Measurements from ENCODE around the gene BLOC1S3.

BLOC1S3 gene

DNA sequence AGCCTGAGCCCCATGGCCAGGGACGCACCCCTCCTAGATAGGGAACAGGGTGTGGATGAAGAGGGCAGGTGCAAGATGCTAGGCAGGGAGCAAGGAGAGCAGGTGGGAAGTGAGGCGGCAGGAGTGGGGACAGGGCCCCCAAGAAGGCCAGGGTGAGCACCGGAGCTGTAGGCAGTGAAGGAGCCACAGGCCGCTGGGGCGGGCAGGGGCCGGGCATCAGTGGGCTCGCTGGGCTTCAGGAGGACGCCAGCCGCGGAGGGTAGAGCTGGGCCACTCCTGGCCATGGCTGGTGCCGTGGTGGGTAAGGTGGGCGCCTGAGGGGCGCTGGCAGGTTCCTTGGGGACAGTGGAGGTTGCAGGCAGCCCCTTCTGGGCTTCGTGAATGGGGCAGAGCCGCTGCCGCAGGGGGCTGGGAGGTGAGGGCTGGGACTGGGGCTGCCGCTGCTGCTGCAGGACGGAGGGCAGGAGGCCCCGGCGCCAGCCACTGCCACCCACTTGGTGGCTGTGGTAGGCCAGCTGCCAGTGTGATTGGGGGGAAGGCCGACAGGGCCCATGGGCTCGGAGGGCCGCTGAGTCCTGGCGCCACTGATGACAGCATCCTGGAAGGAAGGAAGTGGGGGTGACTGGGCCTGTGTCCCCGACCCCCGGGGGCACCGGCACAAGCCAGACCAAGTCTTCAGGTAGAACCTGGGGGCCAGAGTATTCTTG is 19.9 kb upstream of the BLOC1S3 start:
- DNase-seq (ENCODE audit: low read depth): no peak
- H3K4me3 ChIP-seq (ENCODE audit: low read depth, low read length): no peak overlapping the region

DNA sequence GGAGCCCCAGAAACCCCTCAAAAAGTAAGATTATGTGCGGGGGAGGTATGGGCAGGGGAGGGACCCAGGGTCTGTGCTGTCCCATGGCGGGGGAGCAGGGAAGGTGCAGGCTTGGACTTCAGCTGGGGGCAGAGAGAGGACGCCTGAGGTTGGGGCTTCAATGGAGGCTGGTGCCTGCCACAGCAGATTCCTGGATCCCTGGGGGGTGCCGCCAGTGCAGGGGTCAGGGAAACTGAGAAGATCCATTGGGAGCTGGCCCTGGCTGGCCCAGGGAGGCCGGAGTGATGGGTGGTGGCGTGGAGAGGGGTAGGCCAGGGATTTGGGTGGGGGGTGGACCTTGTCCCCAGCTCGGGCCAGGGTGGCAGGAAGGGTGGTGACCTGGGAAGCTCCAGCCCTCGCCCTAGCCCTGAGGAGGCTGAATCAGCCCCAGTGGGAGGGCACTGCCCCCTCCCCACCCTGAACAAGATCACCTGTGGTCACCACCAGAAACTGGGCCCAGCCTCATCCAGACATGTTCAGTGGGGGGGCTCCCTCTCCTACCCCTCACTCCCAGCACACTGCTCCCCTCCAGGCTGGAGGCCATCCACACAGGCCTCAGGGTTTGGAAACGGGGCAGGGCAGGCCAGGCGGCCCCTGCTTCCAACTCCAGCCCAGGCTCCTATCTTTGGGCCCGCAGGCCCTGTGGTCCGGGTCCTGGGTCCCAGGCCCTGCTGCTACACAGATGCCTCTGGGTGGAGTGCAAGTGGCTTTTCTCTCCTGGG is 19.2 kb upstream of the BLOC1S3 start:
- TF ChIP-seq, protein P1, sequence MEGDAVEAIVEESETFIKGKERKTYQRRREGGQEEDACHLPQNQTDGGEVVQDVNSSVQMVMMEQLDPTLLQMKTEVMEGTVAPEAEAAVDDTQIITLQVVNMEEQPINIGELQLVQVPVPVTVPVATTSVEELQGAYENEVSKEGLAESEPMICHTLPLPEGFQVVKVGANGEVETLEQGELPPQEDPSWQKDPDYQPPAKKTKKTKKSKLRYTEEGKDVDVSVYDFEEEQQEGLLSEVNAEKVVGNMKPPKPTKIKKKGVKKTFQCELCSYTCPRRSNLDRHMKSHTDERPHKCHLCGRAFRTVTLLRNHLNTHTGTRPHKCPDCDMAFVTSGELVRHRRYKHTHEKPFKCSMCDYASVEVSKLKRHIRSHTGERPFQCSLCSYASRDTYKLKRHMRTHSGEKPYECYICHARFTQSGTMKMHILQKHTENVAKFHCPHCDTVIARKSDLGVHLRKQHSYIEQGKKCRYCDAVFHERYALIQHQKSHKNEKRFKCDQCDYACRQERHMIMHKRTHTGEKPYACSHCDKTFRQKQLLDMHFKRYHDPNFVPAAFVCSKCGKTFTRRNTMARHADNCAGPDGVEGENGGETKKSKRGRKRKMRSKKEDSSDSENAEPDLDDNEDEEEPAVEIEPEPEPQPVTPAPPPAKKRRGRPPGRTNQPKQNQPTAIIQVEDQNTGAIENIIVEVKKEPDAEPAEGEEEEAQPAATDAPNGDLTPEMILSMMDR (conservative IDR thresholded peaks at IDR 0.05; ENCODE audit: low read depth, low read length): no peak
- H3K4me3 ChIP-seq (ENCODE audit: low read depth, low read length): no peak overlapping the region
- no peak for DNase-seq (ENCODE audit: low read depth)

More for the DNA sequence above, 19.9 kb upstream of the BLOC1S3 start:
- TF ChIP-seq, protein P1 (conservative IDR thresholded peaks at IDR 0.05; ENCODE audit: low read depth, low read length): no peak

DNA sequence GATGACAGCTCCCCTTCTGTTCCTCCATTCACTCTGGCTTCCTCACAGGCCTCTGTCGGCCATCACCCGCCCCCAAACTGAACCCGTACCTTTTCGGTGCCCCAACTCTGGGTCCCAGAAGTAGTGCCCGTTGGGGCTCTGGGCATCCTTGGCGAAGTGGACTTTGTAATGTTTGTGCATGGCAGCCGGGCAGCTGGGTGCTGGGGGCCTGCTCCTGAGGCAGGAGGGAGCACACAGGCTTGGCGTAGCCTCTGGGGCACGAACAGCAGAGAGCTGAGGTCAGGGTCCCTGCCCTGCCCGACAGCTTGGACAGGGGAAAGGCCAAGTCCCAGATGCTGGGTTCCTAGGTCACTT is 18.6 kb upstream of the BLOC1S3 start:
- no peak overlapping the region for H3K4me3 ChIP-seq (ENCODE audit: low read depth, low read length)
- TF ChIP-seq, protein P1 (conservative IDR thresholded peaks at IDR 0.05; ENCODE audit: low read depth, low read length): no peak
- DNase-seq (ENCODE audit: low read depth): no peak

DNA sequence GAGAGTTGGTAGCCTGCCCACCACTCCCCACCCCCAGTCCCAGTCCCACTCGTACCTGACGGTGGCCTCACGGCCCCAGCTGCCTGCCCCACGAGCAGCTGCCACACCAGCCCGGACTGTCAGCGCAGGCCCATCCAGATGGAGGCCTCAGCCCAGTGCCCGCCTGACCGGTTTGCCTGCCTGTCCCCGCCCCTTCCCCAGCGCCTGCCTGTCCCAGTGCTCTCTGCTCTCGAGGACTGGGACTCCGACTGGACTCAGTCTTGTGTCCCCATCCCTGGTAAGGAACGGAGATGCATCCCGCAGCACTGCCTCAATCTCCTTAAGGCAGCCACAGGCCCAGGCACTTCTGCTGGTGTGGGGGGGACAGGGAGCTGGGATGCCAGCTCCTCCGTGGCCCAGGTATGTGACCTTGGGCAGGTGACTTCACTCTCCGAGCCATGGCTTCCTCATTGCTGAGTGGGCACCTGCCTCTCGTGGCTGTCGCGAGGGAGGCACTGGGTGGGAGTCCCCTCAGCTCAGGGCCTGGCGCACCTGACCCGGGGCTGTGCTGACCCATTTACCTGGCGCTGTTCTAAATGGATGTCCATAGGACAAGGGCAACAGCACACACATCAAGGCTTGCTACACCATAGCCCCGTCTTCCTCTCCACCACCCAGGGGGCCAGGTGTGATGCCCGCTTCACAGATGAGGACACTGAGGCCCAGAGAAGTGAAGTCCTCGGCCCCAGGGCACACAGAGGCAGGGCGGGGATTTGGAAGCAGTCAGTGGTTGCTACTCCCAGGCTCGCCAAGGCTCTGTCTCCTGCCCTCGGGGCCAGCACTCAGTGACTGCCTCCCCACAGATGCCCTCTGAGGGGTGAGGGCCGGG is 17.5 kb upstream of the BLOC1S3 start, which contains the start of gene NKPD1:
TSS of gene NKPD1 (minus strand) at position 113 of the 868 bp plus-strand sequence. CDS start 832 bp downstream, outside the sequence.
- no peak for DNase-seq (ENCODE audit: low read depth)
- TF ChIP-seq, protein P1 (conservative IDR thresholded peaks at IDR 0.05; ENCODE audit: low read depth, low read length): no peak

DNA sequence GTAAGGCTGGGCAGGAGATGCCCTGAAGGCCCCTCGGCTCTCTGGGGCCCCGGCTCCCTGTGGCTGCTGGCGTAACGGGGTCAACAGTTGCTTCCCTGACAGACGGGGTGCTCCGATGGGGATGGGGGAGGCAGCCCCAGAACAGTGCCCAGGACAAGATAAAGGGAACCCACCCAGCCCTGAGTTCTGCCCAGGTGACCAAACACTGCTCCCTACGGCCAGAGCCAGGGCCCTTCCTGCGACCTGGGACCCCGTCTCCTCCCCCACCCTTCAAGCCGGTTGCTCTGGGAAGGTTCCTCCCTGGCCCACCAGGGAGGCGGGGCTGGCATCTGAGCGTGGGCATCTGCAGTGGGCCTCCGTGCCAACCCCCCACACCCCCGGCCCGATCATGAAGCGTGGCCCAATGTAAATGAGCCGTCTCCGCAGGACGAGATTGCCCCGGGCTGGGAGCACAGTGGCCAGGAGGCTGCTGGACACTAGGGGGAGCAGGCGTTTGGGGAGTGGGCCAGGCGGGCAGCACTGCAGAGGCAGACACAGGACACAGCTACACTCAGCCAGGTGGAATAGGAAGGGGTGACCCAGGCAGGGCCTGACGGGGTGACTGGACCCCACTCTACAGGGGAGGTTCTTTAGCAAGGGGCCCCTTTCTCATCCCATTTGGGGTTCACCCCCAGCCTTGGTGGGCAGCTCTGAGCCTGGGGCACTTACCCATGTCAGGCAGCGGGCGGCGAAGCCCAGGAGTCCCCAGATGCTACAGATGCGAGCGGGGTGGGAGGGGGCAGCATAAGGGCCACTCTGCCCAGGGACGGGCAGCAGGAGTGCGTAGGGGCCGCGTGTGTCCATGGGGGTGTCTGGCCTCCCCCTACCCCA is 16.6 kb upstream of the BLOC1S3 start:
- peak; percentile 55 for DNase-seq (ENCODE audit: low read depth)
- H3K4me3 ChIP-seq (ENCODE audit: low read depth, low read length): no peak overlapping the region
- TF ChIP-seq, protein P1 (conservative IDR thresholded peaks at IDR 0.05; ENCODE audit: low read depth, low read length): peak; percentile 82

More for the DNA sequence above, 17.5 kb upstream of the BLOC1S3 start, which contains the start of gene NKPD1:
- no peak within 1 kb of the TSS for H3K4me3 ChIP-seq (ENCODE audit: low read depth, low read length)

DNA sequence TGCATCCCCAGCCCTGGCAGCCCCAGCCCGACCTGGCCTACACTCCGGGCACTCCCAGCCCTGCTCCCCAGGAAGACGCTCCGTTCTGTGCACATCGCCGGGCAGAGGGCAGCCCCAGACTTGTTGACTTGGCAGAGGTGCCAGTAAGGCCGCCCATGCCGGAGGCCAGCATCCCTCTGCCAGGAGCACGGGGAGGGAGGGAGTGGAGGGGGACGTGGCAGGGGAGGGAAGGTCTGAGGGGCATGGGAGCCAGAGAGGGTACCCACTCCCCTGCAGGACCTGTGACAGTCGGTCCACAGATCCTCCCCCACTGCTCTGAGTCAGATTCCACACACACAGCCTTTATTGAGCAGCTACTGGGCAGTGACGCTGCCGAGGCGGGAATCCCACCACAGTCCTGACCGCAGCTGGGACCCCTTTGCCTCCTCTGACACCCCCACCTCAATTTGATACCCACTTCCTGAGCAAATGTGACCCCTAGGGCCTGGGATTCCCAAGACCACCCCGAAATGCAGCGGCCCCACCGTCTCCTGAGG is 15.9 kb upstream of the BLOC1S3 start:
- no peak overlapping the region for H3K4me3 ChIP-seq (ENCODE audit: low read depth, low read length)
- TF ChIP-seq, protein P1 (conservative IDR thresholded peaks at IDR 0.05; ENCODE audit: low read depth, low read length): no peak

More for the DNA sequence above, 15.9 kb upstream of the BLOC1S3 start:
- DNase-seq (ENCODE audit: low read depth): no peak
